GM12878 (cell line): ENCODE results near the gene MAP4. TPM values are rescaled to one million over a fixed set of nuclear protein-coding genes. Genes with fewer than 3 reads are reported as not detected.

ENCODE experiments used
- ATAC-seq: fragments of 200-7000 bp; cut with Tn5 transposase; 3 replicates; pipeline ENCODE4 v1.9.1; 2020; ENCODE audit warnings: mild to moderate bottlenecking, moderate library complexity
- BruUV-seq: library from RNA; stranded (reverse); fragments of 400-500 nt; replicated peaks from 2 replicates; lab custom pipeline; 2021; lab: Mats Ljungman, UMichigan
- CTCF ChIA-PET: fragments of 300-600 bp; sonication (Branson Sonifier 250); formaldehyde crosslinking; extraction: SDS; loops from one replicate; lab custom pipeline; 2021; ENCODE audit warnings: inconsistent platforms; lab: Yijun Ruan, JAX
- POLR2A ChIA-PET: fragments of 350-600 bp; formaldehyde crosslinking; extraction: SDS; loops from one replicate; lab custom pipeline; 2021; ENCODE audit warnings: inconsistent platforms; lab: Charles Lee
- RAD21 ChIA-PET: fragments of 300-600 bp; sonication (Branson Sonifier 250); formaldehyde crosslinking; loops from one replicate; lab custom pipeline; 2023; ENCODE audit warnings: antibody characterized with exemption; ENCODE audit not compliant: unreplicated experiment; lab: Charles Lee
- SMC1A ChIA-PET: fragments of 300-600 bp; sonication (Branson Sonifier 250); formaldehyde crosslinking; loops from one replicate; lab custom pipeline; 2023; ENCODE audit not compliant: unreplicated experiment, uncharacterized antibody; lab: Charles Lee
- DNase-seq: peaks from one replicate; pipeline ENCODE4 v3.0.0-alpha.2; 2011; ENCODE audit warnings: low read depth, low spot score
- FAIRE-seq: peaks from 3 replicates; lab custom pipeline; 2011; peaks lifted over from hg19 to GRCh38; lab: Jason Lieb, UNC
- H2AFZ ChIP-seq: 2 replicates; pipeline ENCODE4 v1.6.0; 2011; ENCODE audit warnings: low read depth, low read length, control low read depth; ENCODE audit not compliant: control insufficient read depth
- H3K27ac ChIP-seq: 2 replicates; pipeline ENCODE4 v1.5.1; 2011; ENCODE audit warnings: control low read depth; ENCODE audit not compliant: control insufficient read depth, insufficient read depth
- H3K27me3 ChIP-seq, 2 experiments: replicated peaks in 1 of 2; 2 replicates each; pipeline versions ENCODE4 v1.6.0 to v1.6.1; 2011; ENCODE audit warnings: low read length in 1 of 2; ENCODE audit not compliant: control insufficient read depth in 2 of 2, insufficient read depth in 2 of 2
- H3K36me3 ChIP-seq, 2 experiments: 2 replicates each; pipeline ENCODE4 v1.5.1; 2011; ENCODE audit warnings: low read length in 1 of 2; ENCODE audit not compliant: control insufficient read depth in 2 of 2, insufficient read depth in 2 of 2
- H3K4me1 ChIP-seq: 2 replicates; pipeline ENCODE4 v1.6.1; 2011; ENCODE audit warnings: mild to moderate bottlenecking, low read length, moderate library complexity, mixed read lengths; ENCODE audit not compliant: control insufficient read depth, insufficient read depth
- H3K4me2 ChIP-seq: 2 replicates; pipeline ENCODE4 v1.6.0; 2011; ENCODE audit warnings: control low read depth; ENCODE audit not compliant: control insufficient read depth, insufficient read depth
- H3K4me3 ChIP-seq: fragments of 200-600 bp; sonication (generic); 2 replicates; pipeline ENCODE4 v1.5.1; 2016
- H3K79me2 ChIP-seq: 2 replicates; pipeline ENCODE4 v1.6.0; 2011; ENCODE audit warnings: low read length; ENCODE audit not compliant: control insufficient read depth, insufficient read depth
- H3K9ac ChIP-seq: 2 replicates; pipeline ENCODE4 v1.8.0; 2011; ENCODE audit warnings: low read length, control low read depth, mixed read lengths; ENCODE audit not compliant: control insufficient read depth, insufficient read depth
- H3K9me3 ChIP-seq: replicated peaks from 3 replicates; pipeline ENCODE4 v1.5.1; 2011; ENCODE audit warnings: mild to moderate bottlenecking, low read length; ENCODE audit not compliant: control insufficient read depth, insufficient read depth
- H4K20me1 ChIP-seq: 2 replicates; pipeline ENCODE4 v1.6.0; 2011; ENCODE audit not compliant: control insufficient read depth, insufficient read depth
- ATF3 ChIP-seq: IDR thresholded peaks from 2 replicates; pipeline ENCODE4 v1.6.1; 2011; ENCODE audit warnings: low read depth, mild to moderate bottlenecking, low read length, moderate library complexity, borderline replicate concordance; ENCODE audit errors: extremely low read depth
- EZH2 ChIP-seq: IDR thresholded peaks from 2 replicates; pipeline ENCODE4 v1.6.1; 2012; ENCODE audit warnings: low read depth, mild to moderate bottlenecking, control low read depth, inconsistent platforms, low read length, borderline replicate concordance; ENCODE audit not compliant: control insufficient read depth
- KDM1A ChIP-seq: fragments of 200-600 bp; sonication (generic); IDR thresholded peaks from 2 replicates; pipeline ENCODE4 v1.6.1; 2016; ENCODE audit warnings: borderline replicate concordance
- NR2C1 ChIP-seq: fragments of 450-650 bp; IDR thresholded peaks from 2 replicates; pipeline ENCODE4 v1.6.1; 2017; ENCODE audit warnings: antibody characterized with exemption, mild to moderate bottlenecking, moderate library complexity
- NRF1 ChIP-seq: conservative IDR thresholded peaks from 2 replicates; pipeline ENCODE4 v1.6.1; 2011; ENCODE audit warnings: mild to moderate bottlenecking, low read depth, low read length, improper control_type of control experiment
- RBBP5 ChIP-seq: fragments of 200-600 bp; sonication (generic); conservative IDR thresholded peaks from 2 replicates; pipeline ENCODE4 v1.6.1; 2016
- RFX5 ChIP-seq: IDR thresholded peaks from 2 replicates; pipeline ENCODE4 v1.6.1; 2011; ENCODE audit warnings: low read depth, low read length, improper control_type of control experiment
- STAT3 ChIP-seq: IDR thresholded peaks from 2 replicates; pipeline ENCODE4 v1.6.1; 2011; ENCODE audit warnings: low read depth, low read length, improper control_type of control experiment
- WGBS: methylation state at CpG from one replicate; pipeline ENCODE4 v1.1.6; 2016; ENCODE audit warnings: low lambda C conversion rate; ENCODE audit not compliant: insufficient replicate concordance, insufficient coverage; ENCODE audit errors: missing lambda C conversion rate; 5-methylcytosine and 5-hydroxymethylcytosine counted together
- in situ Hi-C: fragments of 300-500 bp; cut with MboI; formaldehyde crosslinking; loops from 9 replicates; pipeline ENCODE4 v1.14.3; 2018; ENCODE audit warnings: mixed read lengths
- intact Hi-C: fragments of 100-400 bp; cut with micrococcal nuclease; formaldehyde crosslinking; loops from one replicate; pipeline ENCODE4 v1.14.2; 2022; ENCODE audit not compliant: unreplicated experiment
- polyA plus RNA-seq, 11 experiments: library from polyadenylated mRNA; depleted of rRNA in 4 of 11; unstranded in 6 of 11; stranded (reverse) in 5 of 11; fragments of >200 nt; fragmentation: Nextera tagmentation in 4 of 11; fragmentation: Illumina TruSeq in 1 of 11; extraction: Ambion mirVana in 4 of 11; extraction: Trizol in 1 of 11; gene quantifications; 1 replicate in 1 of 11; 2 replicates in 10 of 11; pipeline versions ENCODE4 v1.2.1 to v1.2.3, GENCODE V29; 2011 to 2016; ENCODE audit warnings: inconsistent platforms in 2 of 11, missing spikeins in 2 of 11, low read depth in 1 of 11
- total RNA-seq, 4 experiments: library from RNA; depleted of rRNA in 3 of 4; stranded (reverse); fragments of >200 nt in 3 of 4; fragmentation: Illumina TruSeq in 1 of 4; extraction: Trizol in 1 of 4; gene quantifications; 2 replicates each; pipeline versions ENCODE4 v1.2.1 to v1.2.3, GENCODE V29; 2013 to 2021

The MAP4 gene
- total and polyA plus RNA-seq, 10 of the 15 experiments (the other 5 are each of a cell fraction or from before 2014, with no cell fraction given) = 22.2 to 145 (median 47.2) TPM

- no peak for FAIRE-seq
- Histone ChIP-seq H2AFZ (no peak overlapping the region), H3K4me3 (no peak overlapping the region), H3K4me2 (no peak overlapping the region), H3K4me1 (no peaks in the 10 kb centered on the region; the same call in 1 of the 2 replicates), H4K20me1 (no peaks in the 10 kb centered on the region), H3K36me3 (no peaks in the 10 kb centered on the region), H3K27ac (no peak overlapping the region), H3K27me3 (no peaks in the 10 kb centered on the region), H3K9me3 (no peaks in the 10 kb centered on the region), H3K9ac (no peak overlapping the region), H3K79me2 (peaks cover 38% of the 10 kb centered on the region)
- TF ChIP-seq NR2C1 (no peak), STAT3 (no peak), ATF3 (no peak), KDM1A (no peak), RFX5 (no peak), EZH2 (no peak), NRF1 (no peak), RBBP5 (no peak)
- POLR2A ChIA-PET = interaction anchor here (0.5 kb wide), 1 partner anchor 304 kb away, joined by 3 read pairs; no protein-coding TSS in a partner anchor
- 74% methylated on average over 10 of the region's 10 CpGs for WGBS
- in situ Hi-C loops = no loop called here
- CTCF ChIA-PET = no interaction called here
- SMC1A ChIA-PET = interaction anchor here (0.5 to 1.2 kb wide), 4 partner anchors 9 to 142 kb away, joined by 3 to 5 read pairs (median 3); no protein-coding TSS in a partner anchor
- intact Hi-C loops = no loop called here
- DNase-seq = no peak
- no peak for ATAC-seq
- RAD21 ChIA-PET = interaction anchor here (1.3 kb wide), 1 partner anchor 61 kb away, joined by 3 read pairs; no protein-coding TSS in a partner anchor
- BruUV-seq = no TSS peak
These were observed 11.0 kb upstream of the MAP4 start for GRCh38 chr3:48026951-48027908.
